IPS-11a (cell line): Measurements from ENCODE around the gene SNAP47.

Source experiments
- H3K4me3 ChIP-seq: one replicate; pipeline ENCODE4 v1.5.1; 2013; ENCODE audit warnings: low read depth, low read length, control low read depth

SNAP47 gene

DNA sequence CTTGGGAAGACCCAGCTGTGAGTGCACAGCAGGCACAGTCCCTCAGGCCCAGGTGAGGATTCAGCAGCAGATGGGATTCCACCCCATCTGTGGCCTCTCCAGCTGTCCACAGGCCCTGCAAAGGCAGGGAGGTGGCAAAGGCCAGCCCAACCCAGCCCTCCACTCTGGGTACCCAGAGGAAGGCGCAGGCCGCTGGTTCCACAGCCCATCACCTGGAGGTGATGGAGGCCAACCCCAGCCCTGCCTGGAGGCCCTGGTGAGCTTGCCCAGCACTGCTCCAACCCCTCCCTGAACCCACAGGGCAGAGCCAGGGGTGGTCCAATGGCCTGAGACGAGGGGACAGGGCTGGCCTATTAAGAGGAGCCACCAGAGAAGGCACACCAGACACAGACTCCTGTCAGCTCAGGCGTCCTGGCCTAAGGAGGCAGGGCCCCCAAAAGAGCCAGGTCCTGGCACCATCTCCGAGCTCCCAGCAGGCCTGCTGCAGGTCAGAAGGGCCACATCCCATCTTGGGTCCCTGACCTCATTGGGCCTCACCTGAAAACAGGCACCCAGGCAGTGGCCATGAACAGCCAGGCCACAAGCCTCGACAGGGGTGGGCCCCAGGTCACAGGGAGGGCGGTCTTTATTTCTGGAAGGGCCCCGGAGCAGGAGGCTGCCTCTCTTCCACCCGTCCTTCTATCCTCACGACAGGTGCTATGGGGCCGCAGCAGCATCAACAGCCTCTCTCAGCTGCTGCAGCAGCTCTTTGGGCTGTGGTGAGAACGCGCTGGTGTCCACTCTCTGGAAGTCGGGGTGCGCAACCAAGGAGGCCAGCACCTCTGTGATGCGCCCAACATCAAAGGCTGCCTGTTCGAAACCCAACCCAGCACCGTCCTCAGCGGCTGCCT, 3.3 kb upstream of the SNAP47 start:
- no peak overlapping the region for H3K4me3 ChIP-seq

DNA sequence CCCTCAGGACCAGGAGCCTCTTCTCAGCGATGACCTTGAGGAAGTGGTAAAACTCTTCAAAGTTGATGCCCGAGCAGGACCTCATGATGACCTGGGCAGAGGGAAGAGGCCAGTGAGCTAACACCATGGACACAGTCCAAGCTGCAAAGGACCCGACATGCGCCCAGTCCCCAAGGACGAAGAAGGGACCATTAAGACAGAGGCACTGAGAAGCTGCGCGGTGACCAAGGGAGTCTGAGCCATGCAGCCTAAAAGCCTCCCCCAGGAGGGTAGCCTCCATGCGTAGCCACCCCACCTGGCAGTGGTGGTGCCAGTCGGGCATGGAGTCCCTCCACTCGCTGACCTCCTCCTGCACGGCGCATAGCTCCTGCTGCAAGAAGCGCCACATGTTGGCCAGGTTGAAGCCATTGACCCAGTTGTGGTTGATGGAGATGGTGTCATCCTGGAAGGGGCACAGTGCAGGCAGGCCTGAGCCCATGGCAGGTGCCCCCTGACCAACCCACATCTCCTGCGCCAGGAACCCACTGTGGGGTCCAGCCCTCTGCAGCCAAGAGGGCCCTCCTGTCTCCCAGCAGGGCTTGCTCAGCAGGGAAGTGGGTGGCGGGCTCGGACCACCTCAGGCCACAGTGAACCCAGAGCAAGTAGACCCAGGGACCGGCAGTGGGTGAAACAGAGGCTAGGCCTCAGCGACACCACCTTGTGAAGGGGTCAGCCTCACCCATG, 2.5 kb upstream of the SNAP47 start:
- no peak overlapping the region for H3K4me3 ChIP-seq

DNA sequence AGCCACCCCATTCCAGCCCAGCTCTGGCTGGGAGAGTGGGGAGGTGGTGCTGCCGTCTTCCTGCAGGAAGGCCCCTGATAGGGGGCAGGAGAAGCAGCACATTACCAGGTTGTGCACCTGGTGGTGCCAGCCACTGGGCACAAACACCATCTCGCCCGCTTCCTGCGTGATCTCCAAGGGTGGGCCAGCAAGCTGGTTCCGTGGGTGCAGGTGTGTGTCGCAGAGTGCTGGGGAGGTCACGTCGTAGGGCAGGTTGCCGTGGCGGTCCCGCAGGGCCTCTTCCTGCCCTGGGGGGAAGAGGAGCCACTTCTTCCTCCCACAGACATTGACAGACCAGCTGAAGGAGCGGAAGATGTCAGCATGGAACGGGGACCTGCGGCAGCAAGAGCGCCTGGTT, 1.9 kb upstream of the SNAP47 start:
- no peak overlapping the region for H3K4me3 ChIP-seq

DNA sequence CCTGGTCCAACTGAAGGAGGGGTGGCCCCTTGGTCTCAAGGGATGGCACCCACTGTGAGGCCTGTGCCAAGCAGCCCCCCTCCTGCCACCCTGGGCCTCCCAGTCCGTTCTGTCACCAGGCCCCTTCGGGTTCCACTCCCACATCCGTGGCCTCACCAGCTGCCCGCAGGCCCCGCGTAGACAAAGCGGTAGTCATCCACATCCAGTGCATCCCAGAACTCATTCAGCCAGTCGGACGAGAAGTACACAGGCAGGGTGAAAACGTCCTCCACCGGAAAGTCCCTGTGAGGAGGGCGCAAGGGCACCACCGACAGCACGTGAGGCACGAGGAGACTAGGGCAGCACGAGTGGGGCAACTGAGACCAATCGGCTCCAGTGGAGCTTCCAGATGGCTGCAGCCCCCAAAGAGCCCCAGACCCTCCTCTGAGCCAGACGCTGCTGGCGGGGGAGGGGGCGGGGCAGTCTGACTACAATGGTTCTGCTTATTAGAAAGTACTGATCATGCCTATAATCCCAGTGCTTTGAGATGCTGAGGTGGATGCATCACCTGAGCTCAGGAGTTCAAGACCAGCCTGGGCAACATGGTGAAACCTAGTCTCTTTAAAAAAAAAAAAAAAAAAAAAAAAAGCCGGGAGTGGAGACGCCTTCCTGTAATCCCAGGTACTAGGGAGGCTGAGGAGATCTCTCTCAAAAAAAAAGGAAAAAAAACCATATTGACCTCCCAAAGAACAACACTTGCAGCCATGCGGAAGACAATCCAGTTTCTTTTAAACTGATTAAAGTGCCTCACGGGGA, 1.3 kb upstream of the SNAP47 start:
- H3K4me3 ChIP-seq = peak overlapping the region; percentile 91

DNA sequence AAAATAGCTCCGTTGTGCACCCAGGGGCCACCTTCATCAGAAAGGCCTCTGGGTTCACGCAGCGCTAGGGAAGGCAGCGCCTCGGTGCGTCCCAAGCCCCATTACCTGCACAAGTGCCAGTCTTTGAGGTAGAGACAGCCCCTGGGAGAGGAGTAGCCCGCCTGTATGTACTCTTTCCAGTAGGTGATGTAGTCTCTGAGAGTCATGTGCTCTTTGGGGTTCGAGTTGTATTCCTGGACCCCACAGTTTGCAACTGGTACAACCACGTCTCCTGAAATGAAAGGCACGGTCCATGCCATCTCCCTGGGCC, 734 bp upstream of the SNAP47 start:
- peak overlapping the region; percentile 91 for H3K4me3 ChIP-seq

DNA sequence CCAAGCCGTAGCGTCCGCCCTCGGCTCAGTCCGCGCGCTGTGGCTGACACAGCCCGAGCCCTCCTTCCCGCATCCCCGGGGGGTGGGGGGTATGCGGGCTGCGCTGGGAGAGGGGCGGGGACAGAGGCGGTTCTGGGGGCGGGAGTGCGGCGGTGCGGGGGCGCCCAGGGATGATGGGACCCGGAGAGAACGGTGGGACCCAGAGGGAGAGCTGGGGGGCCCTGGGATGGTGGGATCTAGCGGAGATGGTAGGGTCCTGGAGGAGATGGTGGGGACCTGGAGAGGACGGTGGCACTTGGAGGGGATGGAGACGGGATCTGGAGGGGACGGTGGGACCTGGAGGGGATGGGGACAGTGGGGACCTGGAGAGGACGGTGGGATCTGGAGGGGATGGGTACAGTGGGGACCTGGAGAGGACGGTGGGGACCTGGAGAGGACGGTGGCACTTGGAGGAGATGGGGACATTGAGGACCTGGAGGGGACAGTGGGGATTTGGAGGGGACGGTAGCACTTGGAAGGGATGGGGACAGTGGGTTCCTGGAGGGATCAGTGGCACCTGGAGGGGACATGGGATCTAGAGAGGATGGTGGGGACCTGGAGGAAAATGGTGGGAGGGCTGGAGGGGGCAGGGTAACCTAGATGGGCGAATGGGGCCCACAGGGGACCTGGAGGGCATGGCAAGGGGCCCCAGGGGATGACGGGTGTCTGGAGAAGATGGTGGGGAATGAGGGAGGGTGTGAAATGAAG, 477 bp downstream of the SNAP47 start:
- H3K4me3 ChIP-seq = peak overlapping the region; percentile 91

DNA sequence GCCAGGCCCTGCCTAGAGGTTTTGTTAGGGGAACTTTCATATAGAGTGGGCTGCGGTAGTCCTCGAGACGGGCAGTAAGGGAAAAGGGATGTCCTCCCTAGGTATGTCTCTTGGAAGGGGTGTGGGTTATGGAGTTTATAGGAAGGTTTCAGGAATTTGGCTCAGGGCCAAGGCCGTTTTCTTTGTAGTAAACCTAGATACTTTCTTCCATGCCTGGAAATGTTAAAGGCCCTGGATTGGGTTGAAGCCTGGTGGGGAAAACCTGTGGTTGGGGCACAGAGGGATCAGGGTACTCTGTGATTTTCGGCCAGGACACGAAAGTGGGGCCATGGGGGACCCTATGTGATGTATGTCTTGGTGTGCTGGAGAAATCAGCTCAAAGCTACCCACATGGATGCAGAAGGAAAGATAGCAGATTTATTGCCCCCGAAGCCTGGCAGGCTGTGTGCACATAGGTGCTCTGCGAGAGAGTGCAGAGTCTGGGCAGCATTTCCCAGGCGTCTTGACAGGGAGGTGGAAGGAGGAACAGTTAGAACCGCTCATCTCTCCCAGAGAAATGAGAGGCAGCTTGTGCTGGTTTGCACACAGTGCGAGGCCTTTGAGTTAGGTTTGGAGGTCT, 1.7 kb downstream of the SNAP47 start:
- H3K4me3 ChIP-seq = no peak overlapping the region

DNA sequence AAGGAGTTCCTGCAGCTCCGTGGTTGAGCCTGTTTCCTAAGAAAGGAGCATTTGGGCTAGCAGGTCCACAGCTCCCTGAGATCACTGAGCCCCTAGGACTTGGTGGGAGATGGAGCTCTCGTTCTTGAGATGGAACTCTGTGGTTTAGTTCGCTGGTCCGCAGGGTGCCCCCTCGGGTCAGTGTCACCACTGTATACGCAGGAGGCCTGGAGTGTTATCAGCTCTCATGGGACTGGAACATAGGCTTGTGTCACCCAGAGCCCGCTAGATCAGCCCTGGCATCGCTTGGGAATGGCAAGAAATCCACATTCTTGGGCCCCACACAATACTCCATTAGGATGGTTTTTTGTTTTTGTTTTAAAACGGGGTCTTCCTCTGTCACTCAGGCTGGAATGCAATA, 3.6 kb downstream of the SNAP47 start:
- no peak overlapping the region for H3K4me3 ChIP-seq

DNA sequence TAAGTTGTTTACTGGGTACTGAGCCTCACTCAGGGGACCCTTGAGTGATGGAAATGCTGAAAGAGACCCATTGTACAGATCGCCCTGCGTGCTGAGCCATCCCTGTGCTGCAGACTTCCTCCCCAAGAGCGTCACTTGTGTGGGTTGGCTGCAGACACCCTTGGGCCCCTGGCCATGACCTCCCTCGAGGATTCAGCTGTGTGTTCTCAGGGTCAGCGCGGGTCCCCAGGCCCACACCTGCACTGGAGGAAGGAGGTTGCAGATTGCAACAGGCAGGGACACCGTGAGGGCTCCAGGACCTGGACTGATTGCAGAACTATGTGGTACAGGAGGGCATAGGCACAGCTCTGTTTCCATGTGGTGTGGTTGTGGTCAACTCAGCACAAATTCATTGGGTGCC, 4.4 kb downstream of the SNAP47 start:
- H3K4me3 ChIP-seq = no peak overlapping the region

DNA sequence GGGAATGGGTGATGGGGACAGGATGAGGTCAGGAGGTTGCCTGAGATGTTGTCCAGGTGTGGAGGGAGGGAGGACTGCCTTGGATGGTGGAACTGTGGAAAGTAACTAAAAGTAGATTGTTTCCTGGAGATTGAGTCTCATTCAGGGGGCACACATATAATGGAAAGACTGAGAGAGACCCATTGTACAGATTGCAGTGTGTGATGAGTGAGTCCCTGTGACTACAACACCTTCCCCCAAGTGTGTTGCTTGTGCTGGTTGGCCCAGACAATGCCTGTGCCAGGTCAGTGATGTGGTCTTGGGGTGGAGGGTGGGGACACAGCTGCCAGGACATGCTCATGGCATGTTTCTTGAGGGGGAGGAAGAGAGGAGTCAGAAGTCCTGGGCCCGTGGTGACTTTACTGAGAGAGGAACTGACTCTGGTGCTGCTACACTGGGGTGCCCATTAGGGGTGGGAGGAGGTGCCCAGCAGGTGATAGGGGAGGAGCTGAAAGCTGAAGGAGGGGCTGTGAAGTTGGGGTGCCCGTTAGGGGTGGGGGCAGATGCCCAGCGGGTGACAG, 5.2 kb downstream of the SNAP47 start:
- H3K4me3 ChIP-seq = no peak overlapping the region

DNA sequence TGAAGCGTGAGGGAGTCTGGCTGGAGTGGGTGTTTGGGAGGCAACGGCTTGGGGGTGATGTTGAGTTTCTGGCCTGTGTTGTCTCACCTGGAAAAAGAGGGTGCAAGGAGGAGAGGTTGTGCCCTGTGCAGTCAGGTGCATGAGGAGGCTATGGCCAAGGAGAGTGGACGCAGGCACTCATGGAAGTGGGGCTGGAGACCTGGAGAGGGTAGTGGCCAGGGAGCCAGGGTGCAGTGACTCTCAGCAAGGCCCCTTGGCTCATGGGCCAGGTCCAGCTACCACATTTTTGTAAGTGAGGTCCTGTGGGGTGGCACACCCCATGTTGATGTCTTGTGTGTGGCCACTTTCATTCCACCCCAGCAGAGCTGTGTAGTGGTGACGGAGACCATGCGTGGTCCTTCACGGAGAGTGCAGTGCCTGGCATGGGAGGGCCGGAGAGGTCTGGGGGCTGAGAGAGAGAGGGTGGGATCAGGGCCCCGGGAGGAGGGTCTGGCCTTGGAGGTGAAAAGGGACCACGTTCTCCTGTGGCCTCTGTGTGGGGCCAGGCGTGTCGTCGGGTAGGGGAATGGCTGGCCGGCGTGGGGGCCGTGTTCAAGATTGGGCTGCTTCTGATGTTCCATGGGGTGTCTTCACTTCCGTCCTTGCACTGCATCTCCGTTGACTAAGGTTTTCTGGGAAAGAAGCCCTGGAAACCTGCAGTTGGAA, 6.1 kb downstream of the SNAP47 start:
- no peak overlapping the region for H3K4me3 ChIP-seq

DNA sequence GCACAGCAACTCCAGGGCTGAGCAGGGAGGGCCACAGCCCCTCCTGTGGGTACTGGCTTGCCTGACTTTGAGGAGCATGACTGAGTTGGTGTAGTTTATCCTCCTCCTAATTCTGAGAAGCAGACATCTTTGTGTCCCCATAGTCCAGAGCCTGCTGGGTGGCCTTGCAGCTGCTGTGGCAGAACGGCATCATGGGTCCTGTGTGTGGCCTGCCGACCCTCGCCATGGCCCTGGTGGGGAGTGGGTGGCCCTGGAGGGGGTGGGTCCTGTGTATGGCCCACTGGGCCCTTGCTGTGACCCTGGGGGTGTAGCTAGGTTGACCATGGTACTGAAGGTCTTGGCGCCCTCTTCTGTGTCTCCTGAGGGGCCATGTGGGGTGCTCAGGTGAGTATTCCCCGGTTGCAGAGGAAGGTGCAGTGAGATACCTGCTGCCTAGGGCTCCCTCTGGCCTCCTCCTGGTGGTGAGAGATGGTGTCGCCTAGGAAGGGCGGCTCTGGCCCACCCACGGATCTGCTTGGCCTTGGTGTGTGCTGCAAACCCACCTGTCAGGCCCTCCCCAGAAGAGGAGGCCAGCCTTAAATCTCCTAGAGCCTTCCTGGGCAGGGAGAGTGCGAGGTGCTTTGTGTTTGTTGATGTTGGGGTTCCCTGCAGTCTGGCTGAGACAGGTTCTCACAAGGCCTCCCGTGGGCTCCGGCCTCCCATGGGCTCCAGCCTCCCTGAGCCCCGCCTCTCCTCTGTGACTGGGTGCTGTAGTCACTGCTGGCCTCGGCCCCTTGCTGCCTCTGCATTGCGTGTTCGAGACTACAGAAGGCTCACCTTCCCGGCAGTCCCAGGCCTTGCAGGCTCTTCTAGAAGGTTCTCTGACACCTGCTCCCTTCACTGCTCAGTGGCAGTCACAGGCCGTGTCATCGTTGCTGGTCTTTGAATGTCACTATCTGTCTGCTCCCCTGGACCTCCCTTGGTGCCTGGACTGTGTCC, 7.8 kb downstream of the SNAP47 start:
- no peak overlapping the region for H3K4me3 ChIP-seq

DNA sequence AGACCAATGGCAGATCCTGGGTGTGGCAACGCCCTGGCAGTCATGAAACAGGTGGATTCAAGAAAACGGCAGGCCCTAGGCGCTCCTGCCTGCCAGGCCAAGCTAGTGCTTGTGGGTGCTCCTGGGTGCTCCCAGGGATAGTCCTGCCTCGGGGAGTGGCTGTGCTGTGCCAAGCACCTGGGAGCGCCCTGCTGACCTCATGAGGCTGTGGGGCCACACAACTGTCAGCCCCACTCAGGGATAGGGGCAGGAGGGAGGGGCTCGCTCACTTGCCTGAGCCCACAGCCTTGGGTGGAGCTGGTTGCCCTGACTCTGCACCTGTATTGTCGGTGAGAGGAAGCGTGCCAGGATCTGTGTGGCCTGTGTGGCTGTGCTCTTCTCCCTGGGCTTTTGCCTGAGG, 9.4 kb downstream of the SNAP47 start:
- H3K4me3 ChIP-seq = no peak overlapping the region

DNA sequence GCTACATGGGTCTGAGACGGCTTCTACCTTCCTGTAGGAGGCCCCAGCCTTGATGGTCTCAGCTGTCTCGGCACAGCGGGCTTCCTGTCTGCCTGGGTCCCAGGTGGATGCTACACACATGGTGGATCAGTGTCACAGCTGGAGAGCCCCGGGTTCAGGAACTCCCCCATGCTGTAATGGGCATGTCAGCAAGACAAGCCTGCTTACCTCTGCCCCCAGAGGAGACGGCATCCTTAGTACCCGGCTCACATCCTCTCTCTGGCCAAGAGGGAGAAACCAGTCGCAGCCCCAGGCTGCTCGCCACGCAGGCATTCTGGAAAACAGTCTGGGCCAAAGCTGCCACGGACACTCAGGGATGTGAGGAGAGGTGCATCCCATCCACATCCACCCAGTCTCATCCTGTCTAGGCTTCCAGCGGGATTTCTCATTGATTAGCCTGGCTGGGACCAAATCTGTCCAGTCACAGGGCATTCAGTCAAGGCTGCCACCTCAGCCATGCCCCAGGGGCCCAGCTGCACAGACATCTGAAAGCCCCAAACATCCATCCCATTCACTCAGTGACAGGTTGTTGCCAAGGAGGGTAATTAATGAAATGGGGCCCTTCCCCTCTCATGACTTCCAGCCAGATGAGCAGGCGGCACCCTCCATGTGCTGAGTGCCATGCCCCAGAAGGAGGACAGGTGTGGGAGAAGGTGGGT, 10.5 kb downstream of the SNAP47 start:
- no peak overlapping the region for H3K4me3 ChIP-seq

DNA sequence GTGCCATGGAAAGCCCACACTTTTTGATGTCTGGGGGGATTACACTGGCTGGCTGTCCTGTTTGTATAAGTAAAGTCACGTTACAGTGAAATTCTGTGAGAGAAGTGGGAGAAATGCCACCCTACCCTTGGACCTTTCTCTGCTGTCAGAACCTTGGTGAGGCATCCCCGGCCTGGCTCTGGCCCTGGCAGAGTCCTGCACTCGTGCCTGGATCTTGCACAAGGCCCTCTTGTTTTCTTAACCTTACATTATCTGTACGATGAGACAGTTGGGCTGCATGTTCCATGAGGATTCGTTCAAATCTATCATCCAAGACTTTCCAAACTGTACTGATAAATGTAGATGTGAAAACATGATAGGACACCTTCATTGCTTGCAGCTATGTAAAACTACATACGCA, 11.4 kb downstream of the SNAP47 start:
- no peak overlapping the region for H3K4me3 ChIP-seq

DNA sequence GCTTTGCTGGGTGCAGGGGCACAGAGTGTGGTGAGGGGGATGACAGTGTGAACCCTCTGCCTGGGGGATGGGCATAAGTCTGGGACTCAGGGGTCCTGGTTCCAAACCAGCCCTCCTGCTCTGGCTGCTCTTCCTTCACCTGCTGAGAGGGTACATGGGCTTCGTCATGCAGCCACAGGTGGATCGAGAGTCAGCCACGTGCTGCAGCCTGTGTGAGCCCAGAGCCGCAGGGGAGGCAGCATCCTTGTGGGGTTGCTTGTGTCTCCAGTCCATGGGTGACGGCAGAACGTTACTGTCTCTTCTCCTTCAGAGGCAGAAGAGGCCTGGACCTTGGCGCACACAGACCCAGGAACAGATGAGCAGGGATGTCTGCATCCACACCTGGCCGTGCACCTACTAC, 12.1 kb downstream of the SNAP47 start:
- no peak overlapping the region for H3K4me3 ChIP-seq

DNA sequence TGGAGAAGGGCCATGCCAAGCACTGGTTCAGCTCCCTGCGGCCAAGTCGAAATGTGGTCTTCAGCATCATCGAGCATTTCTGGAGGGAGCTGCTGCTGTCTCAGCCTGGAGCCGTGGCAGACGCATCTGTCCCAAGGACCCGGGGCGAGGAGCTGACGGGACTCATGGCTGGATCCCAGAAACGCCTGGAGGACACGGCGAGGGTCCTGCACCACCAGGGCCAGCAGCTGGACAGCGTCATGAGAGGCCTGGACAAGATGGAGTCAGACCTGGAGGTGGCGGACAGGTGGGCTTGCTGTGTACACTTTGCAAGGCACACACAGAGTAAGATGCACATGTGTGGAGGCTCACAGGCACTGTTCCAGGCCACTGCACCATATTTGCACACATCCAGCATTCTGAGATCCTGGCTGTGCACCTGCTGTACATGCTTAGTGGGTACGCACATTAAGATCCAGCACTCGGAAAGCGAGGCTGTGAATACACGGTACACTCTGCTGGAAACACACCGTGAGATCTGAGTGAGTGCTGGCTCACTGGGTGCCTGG, 12.8 kb downstream of the SNAP47 start:
- no peak overlapping the region for H3K4me3 ChIP-seq
